CD4-positive, alpha-beta T cell treated with Interleukin-15 for 1 hour (primary cell): Measurements from ENCODE around the gene TMEM269.
A peak's percentile ranks its signal among the peaks of the same experiment; 100 is the strongest.
"Not testable (repeated sequence)": the region's sequence is repeated elsewhere in the genome, so short reads cannot be mapped to it uniquely, and the experiment has no call there.

Experiments used
- DNase-seq: peaks from one replicate; pipeline ENCODE4 v3.0.0-alpha.2; 2020

TMEM269 gene

DNA sequence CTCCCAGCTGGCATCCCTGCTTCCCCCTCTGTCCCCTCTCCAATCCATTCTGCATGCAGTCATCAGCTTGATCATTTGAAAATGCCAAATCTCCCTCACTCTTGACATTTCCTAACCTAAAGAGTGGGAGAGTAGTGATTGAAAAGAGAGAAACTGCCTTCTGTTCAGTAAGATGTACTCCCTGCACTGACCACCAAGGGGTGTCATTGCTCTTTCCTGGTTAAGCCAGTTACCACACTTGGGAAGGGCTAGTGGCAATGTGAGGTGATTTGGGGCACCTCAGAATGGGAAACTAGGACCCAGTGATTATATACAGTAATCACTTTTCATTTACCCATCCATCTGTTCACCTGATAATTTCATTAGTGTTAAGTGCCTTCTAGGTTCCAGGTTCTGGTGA, 6.9 kb upstream of the TMEM269 start:
- no peak for DNase-seq

DNA sequence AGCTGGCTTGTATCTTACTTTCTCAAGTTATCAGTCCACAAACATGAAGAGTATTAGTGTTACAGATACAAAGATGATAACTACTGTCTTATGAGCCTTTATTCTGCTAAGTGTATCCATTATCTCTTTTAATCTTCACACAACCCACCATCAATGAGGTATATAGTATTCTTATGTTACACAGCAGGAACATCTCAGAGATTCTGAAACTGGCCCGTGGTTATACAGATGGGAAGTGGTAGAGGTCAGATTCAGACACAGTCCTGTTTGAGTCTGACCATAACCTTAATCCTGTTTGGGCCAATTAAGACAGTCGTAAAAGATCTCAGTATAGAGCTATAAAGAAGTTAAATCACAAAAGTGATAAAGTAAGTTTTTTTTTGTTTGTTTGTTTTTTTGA, 5.1 kb upstream of the TMEM269 start:
- no peak for DNase-seq

DNA sequence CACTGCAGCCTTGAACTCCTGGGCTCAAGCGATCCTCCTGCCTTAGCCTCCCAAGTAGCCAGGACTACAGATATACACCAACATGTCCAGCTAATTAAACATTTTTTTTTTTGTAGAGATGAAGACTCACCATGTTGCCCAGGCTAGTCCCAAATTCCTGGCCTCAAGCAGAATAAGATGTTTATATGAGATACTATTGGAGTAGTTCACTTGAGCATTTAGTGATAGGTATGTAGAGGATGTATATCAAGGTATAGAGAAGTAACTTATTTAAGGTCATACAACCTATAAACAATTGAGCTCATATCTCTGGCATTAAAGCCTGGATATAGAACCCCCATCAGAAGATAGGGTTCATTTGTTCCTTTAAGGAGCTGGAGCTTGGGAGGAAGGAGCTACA, 4.6 kb upstream of the TMEM269 start:
- no peak for DNase-seq

DNA sequence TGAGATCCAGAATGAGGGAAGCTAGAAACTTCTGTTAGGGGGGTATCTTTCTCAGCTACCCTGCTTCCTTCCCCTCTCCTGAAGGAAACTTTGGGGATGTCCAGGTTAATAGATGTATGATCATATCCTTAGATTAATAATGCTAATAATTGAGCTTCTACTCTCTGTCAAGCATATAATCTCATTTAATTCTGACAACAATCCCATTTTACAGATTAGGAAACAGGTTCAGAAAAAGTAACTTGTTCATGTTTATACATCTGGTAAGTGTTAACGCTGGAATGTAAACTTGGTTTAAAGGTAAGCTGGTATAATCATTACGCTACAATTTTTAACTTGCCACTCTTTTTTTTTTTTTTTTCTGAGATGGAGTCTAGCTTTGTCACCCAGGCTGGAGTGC, 1.7 kb upstream of the TMEM269 start:
- DNase-seq, result no peak

DNA sequence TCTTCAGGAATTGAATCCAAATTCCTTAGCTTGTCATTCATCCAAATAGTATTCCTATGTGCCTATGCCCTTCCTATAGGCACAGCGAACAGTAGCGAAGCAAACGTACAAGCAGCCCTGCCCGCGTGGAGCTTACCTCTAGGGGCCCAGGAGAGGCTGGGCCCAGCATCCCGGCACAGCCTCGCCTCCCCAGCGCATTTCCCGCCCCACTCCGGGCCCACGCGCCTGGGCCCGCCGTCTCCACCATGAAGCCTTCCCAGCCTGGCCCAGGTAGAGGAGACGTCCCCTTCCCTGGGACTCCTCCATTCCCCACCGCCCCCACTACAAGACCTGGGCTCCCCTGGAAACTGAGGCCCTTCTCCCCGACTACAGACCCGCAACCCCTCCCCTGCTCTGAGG, 245 bp upstream of the TMEM269 start:
- no peak for DNase-seq

DNA sequence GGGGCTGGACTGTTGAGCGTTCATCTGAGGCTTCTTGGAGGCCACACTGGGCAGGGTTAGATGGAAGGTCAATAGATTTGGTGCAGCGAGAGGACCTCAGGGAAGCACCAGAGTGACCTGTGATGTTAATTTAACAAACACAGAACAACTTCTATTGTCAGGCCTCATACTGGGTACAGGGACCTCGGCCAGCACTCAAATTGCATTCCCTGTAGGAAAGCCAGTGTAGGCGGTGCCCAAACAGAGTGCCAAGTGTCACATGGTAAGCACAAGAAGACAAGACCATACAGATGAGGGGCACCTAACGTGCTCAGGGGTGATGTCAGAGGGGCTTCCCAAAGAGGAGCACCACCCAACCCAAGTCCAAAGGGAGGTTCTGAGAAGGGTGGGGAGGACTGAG, 1.3 kb downstream of the TMEM269 start:
- no peak for DNase-seq

DNA sequence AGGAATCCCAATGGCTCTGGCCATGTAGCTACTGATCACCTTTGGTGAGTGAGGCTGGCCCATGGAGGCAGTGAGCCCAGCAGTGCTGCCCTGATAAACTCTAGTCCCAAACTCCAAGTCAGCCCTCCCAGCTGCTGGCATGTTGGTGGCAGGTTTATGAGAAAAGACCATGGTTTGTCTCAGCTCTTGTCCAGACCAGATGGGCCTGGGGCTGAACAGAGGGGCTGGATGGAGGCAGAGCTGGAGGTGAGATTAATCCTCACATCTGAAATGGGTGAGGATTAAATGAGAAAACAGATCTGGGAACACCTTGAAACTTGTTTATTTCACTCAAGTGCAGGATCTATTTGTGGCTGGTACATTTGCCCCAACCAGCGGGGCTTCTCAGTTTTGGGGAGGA, 3.2 kb downstream of the TMEM269 start:
- DNase-seq, result no peak

DNA sequence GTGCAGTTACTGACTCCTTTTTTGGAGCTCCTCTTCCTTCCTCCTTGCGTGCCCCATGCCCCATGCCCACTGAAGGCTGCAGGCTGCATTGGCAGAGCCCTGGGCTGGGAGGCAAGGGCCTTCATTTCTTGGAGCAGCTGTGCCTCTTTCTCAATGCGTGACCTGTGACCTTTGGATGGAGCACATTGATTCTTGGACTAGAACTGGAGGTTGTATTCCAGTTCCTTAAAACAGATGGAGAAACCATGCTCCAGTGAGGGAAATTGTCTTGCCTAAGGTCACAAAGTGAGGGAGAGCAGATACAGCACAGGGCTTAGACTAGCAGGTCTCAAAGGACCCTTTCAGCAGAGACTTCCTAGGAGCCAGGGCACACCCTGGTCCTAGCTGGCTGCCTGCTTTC, 9.0 kb downstream of the TMEM269 start:
- no peak for DNase-seq

DNA sequence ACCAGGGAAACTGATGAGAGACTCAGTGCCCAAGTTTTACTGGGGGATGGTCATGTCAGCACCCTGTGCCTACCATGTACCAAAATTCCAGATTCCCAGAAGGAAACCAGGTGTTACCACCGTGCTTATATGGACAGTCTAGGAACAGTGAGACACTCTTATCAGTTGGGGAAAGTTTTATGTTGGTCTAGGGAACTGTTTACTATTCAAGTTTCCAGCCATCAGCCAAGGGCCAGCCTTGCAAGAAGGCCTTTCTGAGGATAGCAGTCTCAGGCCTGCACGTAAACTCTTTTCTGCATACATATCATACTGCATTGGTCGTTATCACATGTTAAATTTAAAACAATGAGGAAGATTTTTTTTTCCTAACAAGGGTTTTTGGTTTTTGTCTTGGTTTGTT, 12.6 kb downstream of the TMEM269 start:
- no peak for DNase-seq

DNA sequence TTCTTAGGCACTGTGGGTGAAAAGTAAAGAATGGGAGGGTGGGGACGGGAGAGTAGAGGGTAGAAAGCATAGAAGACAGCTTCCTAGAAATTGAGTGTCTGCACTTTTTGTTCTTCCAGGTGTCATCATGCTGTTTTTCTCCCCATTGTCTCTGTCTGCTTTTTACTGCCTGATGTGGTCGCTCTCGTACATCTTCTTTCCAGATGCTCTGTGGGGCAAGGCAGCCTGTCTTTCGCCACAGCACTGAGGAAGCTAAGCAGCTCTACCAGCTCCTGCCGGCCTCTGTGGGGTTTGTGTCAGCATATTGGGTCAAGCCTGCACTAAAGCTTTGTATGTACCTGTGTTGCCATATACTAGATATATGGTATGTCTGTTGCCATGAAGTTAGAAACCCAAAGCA, 13.2 kb downstream of the TMEM269 start:
- no peak for DNase-seq

DNA sequence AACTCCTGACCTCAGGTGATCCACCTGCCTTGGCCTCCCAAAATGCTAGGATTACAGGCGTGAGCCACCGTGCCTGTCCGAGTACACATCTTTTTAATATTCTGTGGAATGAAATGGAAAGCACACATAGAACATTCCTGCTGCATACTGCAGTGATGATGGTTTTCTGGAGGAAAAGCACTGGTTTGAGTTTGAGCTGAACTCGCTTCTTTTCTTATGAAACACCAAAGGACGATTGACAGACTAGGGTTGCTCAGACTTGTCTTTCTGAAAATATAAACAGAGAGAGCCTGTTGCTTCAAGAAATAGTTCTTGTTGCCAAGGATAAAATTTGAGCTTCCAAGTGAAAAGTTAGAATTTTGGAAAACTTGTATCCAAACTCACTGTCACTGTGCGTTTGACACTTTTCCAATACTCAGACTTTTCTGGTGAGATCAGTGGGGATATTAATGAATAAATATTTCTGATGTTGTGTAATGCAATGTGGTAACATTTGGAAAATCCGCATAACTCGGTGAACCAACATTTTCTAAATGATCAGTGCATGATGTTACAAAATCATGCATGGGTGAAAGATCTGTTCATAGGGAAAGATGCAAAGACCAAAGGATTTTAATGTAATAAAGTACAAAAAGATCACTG, 17.2 kb downstream of the TMEM269 start:
- DNase-seq, result no peak

DNA sequence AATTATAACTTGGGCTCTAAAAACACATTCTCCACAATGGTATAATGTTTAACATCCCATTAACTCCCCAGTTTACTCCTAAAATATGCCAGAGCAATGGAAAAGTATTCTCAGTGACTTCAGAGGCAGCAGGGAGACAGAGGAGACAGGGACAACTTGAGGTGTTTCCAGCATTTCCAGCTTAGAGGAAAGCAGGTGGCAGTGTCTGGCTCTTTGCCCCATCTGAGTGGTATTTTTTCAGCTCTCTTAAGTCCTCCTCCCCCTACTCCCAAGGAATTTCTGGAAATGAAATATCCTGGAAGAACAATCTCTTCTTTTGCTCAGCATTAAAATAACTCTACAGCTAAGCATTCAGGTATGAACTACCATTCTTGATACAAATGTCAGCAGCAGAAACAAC, 21.4 kb downstream of the TMEM269 start:
- DNase-seq, result no peak

DNA sequence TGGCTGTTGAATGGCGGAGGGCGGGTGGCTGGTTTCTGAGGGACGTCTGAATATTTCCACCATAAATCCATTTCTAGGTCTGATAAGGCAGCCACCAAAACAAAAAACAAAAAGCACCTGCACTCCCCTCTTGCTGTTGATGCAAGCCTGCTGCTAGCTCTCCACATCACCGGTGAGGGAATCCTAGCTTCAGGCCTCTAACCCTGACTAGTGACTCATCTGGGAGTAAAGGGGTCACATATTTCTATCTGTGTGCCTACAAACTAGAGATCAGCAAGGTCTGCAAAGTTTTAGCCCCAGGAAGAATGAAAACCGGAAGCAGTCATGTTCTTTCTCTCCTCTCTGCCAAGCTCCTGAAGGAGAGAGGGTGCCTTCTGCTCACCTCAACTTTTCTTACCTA, 21.8 kb downstream of the TMEM269 start:
- no peak for DNase-seq

DNA sequence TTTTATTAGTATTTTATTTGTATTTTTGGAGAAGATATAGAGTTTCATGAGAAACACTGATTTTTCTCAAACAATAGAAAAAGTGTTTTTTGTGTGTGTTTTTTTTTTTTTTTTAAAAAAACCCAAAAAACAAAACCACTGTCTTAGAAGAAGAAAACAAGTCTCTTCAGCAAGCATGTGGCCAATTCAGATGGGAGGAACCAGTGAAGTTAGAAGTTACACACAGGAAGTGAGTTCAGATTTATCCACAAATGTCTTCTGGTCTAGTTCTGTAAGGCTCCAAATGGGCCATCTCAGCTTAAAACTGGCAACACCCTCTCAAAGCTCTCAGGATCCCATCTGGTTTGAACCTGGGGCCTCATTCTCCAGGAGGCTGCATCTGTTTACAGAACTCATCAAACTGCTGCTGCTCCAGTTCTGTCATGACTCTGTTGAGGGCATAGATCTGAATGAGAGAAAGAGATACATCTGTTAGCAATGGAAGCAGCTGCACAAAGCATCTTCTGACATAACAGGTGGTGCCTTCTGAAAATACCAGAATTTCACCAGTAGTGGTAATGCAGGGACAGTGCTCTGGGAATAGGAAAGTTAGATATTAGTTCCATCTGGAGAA, 22.4 kb downstream of the TMEM269 start:
- DNase-seq, result no peak

DNA sequence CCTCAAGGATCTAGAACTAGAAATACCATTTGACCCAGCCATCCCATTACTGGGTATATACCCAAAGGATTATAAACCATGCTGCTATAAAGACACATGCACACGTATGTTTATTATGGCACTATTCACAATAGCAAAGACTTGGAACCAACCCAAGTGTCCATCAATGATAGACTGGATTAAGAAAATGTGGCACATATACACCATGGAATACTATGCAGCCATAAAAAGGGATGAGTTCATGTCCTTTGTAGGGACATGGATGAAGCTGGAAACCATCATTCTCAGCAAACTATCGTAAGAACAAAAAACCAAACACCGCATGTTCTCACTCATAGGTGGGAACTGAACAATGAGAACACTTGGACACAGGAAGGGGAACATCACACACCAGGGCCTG, 30.0 kb downstream of the TMEM269 start:
- DNase-seq, result not testable (repeated sequence)

DNA sequence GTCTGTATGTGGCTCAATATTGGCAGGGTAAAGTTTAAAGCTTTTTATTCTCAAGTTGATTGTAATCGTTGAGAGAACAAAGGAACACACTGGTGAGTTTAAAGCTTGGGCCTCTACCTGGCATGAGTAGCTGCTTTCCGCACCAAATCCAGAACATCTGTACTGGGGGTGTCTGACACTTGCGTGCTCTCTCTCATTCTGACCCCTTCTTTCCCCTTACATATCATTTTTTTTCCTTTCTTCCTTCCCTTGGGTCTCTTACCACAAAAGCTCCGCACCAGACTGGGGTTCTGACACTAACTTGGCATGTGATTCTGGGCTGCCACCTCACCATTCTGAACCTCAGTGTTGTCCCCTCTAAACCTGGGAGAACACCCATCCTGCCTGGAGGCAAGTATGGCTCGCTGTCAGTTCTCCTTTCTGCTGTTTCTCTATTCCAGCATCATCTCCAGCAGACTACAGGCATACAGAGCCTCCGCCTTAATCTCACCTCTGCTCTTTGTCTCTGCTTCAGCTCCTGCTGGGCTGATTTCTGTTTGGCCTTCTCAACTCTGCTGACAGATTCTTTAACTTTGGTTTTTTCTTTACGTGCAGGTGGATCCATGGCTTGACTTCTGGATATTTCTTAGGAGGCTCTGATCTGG, 31.3 kb downstream of the TMEM269 start:
- no peak for DNase-seq

DNA sequence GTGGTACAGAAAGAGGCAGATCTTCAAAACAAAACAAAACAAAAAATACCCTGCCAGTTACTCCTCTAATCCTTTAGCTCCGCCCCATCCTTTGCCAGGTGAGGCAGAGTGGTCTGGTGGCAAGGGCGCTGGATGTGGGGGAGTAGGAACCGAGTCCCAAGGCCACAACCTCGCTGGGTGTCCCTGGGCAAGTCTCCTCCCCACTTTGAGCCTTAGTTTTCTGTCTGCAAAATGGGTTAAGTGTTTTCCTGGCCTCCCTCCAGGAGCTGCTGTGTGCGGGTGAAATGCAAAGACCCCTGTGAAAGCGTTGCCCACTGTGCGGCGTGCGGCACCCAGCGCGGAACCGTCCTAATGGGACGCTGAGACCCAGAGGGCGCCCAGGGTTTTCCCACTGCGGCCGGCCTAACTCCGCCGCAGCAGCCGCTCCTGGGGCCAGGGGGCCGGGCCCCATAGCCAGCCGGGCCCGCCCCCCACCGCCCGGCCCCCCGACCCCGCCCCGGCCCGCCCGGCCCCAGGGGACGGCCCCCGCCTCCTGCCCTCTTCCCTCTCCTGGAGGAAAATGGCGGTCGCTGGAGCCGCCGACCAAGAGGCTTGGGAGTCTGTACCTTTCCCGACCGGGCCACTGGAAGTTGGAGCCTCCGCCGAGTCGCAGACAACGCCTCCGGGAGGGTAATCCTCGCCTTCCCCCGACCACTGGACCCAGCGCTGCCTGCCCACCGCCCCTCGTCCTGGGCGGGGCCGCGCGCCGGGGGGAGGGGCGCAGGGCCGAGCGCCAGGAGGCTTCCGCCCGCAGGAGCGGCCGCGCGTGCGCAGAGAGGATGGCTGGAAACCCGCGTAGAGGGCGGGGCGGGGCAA, 32.0 kb downstream of the TMEM269 start, which contains the start of the genes ERMAP and SVBP:
Gene ERMAP, plus strand, starts transcription at position 538 of the 855 bp plus-strand sequence. CDS start 13,327 bp downstream, outside the sequence.
Gene SVBP, minus strand, starts transcription at position 813 of the 855 bp plus-strand sequence. CDS start 853 bp downstream, outside the sequence.
- peak; percentile 92 for DNase-seq

DNA sequence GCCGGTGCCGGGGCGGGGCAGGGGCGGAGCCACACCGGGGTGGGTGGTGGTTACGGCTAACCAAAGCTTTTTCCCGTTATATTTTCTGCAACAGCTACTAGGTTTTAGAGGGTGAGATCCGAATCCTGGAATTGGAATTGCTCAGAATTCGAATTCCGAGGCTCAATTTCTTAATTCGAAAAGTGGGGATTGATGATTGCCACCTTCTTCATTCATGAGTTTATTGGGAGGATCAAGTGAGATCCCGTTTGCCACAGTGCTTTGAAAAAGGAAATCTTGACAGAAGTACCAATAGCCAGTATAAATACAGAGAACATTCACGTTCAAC, 32.6 kb downstream of the TMEM269 start:
- no peak for DNase-seq

DNA sequence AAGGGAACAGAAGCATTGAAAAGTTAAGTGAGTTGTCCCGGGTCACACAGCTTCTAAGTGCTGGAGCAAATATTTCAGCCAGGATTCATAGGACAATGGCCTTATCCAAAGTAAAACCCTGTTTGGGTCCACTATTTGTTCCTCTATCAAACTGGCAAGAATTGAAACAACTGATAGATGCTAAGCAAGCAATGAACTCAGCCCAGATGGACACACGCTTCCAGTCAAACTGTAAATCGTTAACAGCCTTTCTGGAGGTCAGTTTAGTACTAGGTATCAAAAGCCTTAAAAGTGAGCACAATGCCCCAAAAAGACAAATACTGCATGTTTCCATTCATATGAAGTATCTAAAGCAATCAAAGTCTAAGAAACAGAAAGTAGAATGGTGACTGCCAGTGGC, 33.2 kb downstream of the TMEM269 start:
- DNase-seq, result no peak

DNA sequence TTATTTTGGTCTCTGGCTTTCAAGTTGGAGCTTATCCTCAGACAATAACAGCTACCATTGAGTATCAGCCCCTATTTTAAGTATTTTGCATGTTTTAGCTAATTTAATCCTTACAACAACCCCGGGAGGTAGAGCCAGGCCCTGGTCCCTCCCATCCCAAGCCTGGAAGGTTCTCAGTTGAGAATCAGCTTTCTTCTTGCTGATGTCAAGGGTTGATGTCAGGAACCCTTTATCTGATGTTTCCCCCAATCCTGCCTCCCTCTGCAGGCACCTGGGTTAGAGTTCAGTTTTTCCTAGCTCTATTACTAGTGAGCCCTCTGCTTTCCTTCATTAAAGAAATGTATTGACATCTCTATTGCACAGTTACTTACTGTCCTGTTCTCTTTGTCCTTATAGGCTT, 36.0 kb downstream of the TMEM269 start:
- DNase-seq, result no peak

DNA sequence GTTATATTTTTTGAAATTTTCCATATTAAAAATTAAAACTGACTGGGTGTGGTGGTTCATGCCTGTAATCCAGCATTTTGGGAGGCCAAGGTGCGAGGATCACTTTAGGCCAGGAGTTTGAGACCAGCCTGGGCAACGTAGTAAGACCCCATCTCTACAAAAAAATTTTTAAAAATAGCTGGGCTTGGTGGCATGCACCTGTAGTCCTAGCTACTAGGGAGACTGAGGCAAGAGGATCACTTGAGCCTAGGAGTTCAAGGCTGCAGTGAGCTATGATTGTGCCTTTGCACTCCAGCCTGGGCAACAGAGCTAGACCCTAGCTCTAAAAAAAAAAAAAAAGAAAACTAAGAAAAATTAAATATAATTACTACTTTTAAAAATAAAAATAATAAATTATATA, 36.9 kb downstream of the TMEM269 start:
- DNase-seq, result no peak

DNA sequence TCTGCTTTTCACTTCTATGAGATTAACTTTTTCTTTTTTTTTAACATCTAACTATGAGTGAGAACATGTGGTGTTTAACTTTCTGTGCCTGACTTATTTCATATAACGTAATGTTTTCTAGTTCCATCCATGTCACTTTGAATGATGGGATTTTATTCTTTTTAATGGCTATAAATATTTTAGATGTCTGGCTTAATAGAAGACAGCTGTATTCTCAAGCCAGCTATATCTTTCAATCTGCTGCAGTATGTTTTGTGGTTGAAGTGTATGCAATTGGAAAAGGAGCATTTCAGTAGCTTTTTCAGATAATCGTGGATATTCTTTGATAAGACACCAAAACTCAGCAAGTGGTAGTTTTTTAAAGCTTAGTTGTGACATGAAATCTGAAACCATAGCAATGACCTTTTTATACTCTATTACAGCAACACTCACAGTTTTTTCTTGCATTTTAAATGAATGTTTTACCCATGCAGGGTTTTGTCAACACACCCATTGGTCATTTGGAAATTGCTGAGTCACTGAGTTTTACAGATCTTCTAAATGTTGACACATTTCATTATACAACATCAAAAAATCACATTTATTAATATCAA, 38.1 kb downstream of the TMEM269 start:
- DNase-seq, result no peak

DNA sequence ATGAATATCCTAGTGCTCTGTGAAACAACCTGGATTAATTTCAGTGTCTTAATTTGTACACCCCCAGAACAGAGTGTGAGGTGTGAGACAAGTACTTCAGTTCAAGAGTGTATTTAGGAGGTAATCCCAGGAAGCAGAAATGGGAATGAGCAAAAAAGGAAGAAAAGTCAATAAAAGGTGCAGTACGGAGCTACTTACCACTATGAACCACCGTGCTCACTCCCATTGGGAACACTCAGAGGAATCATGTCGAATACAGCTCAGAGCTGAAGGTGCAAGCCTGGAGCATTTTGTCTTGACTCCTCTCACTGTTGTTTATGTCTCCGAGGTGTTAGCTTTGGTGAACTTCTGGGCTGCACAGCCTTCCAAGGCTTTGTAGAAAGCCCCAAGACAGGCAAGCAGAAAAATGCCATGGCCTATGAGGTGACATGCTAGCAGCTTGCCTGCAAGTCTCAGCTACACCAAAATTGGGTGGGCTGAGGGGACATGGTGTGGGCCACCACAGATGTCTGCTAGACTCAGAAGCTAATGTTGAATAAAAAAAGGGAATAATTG, 39.8 kb downstream of the TMEM269 start:
- no peak for DNase-seq
